Measurements from ENCODE around the gene NRF1.

The NRF1 gene

GRCh38 chr7:129742256-129742655 lies 130.7 kb downstream of the NRF1 start:
- no peak for DNase-seq

DNA sequence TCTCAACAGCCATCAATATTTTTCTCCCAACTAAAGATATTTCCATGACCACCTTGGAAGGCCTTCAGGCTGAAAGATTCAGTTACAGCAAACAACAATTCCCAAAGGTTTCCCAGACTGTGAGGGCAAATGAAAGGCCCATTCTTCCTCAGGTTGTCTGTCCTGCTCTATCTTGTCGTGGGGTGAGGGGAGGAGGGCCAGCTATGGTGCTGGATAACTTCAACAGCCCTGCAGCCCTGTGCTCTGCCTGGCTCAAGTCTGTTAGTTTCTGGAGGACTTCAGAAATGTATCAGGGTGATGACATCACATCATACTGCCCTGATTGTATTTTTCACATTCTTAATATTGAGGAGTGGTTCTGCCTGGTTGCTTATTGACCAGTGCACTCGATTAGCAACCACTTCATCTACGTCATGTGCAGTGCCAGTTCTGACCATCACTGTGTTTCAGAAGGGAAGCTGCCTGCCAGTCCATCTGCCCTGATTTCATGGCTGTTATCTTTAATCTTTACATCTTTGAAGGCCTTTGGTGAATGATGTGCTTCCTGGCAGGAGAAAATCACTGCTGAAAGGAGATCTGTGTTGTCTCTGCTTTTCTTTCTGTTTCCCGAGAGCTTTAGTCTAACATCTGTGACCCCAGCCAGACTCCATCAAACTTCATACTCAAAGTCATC lies 135.5 kb downstream of the NRF1 start:
- no peak for DNase-seq

DNA sequence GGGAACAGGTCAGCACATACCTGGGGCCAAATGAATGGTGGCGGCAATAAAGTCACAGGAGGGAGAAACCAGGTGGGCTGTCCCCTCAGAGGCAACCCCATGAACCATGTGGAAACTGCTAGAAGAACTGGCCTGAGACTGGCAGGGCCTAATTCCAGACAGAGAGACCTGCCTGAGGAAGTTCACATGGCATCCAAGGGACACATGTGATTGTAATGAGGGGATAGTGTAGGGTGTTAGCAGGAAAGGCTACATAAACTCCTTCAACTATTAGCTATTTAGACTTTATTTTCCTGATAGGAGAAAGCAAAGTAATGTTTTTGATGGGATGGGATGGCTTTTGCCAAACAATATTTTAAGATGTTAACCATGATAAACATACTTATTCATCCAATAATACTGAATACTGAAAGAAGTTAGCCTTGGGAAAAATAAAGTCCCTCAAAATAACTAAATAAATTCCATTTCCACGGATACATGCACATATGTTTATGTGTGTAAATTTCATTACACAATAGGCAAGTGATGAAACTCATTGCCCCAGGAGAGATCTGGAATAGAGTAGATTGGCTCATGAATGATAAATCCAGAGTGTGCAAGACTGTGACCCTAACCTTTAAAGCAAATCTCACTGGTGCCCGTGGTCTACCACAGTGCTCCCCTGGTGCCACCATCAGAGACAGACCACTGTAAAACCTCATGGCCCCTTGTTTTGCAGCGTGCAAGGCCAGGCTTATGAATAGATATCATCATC lies 137.0 kb downstream of the NRF1 start:
- DNase-seq, result no peak

DNA sequence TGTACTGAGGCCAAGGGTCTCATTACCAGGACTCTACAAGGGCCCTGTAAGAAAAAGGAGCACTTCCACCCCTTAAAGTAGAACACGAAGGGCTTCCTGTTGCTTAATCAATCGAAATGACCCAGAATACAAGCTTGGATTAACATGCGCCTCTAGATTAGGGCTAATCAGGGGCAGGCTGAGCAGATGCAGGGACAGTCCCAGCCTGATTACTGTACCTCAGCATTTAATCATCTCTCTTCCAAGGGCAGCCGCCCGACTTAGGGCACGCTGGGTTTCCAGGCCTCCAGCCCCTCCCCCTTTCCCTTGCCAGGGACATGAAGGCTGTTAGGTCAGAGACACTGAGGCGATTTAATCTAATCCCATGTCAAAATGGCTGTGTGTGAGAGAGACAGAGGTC lies 138.6 kb downstream of the NRF1 start:
- no peak for DNase-seq

- no peak for DNase-seq
Observed at GRCh38 chr7:129750501-129750900, 139.0 kb downstream of the NRF1 start.

DNA sequence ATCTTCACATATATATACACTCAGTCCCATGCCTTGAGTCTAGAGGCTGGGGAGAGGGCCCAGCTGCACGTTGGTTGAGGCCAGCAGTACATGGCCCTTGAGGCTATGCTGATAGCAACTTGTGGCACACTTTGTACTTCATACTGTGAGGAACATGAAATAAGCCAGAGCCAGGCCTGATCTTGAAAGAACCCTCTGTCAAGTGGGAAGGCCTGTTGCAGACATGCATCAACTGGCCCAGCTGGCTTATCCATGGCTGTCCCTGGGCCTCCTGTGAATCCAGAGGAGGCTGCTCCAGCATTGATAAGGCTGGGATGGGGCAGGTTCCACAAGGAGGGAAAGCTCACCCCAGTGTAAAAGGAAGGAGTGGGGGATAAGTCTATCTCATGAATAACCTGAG lies 140.4 kb downstream of the NRF1 start:
- no peak for DNase-seq

GRCh38 chr7:129752760-129753159 lies 141.2 kb downstream of the NRF1 start:
- DNase-seq, result no peak

- no peak for DNase-seq
Observed at GRCh38 chr7:129754406-129754805, 142.9 kb downstream of the NRF1 start.

- DNase-seq, result no peak
Observed at GRCh38 chr7:129757991-129758390, 146.5 kb downstream of the NRF1 start.

- no peak for DNase-seq
Observed at GRCh38 chr7:129762387-129762969, 151.0 kb downstream of the NRF1 start.

DNA sequence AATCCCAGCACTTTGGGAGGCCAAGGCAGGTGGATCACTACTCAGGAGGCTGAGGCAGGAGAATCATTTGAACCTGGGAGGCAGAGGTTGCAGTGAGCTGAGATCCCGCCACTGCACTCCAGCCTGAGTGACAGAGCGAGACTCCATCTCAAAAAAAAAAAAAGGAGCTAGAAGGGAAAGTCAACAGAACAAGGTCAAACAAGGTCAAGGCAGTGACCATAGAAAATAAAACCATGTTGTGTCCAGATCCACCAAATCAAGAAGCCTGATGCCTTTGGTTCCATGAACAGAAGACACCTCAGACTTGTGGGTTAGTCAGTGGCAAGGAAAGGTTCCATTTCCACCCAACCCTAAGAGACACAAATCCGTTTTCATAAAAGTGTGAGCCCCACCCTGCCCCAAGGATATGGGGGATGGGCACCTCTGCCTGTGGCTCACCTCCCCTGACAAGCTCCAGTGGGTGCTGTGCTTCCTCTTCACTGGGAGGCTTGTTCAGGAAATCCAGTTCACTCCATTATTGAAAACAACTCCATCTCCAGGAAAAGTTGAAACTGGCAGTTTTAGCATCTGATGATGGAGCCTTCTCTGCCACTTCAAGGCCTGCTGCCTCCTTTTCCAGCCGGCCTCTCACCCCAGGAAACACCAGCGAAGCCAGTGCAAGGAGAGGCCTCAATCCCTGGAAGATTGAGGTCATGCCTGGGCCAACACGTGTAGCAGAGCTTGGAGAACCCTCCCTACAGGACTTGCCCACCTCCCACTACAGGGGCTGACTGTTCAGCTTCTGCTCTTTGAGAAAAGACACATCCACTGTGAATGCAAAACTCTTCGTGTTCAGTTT lies 152.9 kb downstream of the NRF1 start:
- no peak for DNase-seq

GRCh38 chr7:129765352-129765751 lies 153.8 kb downstream of the NRF1 start:
- no peak for DNase-seq

DNA sequence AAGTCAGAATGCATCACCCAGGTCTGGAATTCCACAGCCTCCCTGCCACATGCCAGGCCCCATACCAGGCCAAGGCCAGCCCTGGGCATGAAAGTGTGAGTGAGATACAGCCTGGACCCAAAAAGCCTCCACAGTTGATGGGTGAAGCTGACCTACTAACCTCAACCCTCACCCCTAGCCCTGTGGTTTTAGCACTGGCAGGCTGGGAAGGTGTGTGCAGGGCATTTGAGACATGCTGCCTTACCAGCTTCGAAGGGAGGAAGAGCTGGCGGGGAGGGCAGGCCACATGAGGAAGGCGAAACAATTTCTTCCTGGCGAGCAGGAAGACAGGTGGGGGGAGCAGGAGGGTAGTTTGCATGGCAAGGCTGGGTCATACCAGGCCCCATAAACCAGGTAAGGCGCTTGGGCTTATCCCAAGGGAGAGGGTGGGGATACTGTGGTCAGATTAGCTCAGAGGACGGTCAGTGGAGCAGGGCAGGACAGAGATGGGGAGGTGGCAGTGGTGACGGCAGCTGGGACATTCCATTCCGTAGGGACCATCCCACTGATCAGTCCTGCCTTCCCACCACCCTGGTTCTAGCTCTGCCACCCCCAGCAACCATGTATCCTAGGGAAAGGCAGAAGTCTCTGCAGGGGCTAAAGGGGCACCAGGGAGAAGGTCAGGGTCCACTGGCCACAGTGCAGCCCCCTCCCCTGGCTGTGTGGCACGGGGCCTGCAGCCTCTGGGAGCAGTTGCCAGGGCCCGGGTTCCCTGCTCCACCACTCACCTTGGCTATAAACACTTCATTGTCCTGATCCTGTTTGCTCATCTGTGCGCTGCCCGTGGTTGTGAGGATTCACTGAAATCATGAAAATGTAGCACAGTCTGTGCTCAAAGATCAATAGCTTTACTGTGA lies 155.8 kb downstream of the NRF1 start:
- DNase-seq, result no peak

DNA sequence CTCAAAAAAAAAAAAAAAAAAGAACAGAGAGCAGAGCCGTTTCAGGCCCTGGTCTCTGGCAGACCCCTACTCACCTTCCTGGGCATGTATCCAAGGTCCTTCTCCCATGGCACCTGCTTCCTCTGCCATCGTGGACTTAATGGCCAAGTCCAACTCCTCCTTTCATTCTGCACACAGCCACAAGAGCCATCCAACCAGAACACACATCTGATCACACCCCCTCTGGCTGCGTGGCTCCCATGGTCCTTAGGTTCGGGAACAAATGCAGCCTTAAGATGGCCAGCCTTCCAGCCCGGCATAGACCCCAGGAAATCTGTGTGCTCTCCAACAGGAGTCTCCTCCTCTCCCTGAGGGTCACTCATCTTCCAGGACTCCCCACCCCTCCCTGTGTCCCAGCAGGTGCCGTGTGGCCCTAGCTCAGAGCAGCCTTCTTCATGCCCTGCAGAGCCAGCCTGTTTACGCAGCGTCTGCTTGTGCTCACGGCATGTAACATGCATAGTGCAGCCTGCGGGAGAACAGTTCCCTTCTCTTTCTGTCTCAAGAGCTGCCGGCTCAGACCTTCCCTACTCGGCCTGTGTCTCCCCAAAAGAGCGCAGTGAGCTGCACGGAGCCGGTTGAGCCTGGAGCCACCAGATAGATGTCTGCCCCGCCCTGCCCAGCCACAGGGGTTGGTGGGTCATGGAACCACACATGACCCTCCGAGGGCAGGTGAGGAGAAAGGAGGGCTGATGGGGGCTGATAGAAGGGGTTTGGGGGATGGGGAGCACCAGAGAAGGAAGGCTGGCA lies 157.3 kb downstream of the NRF1 start:
- DNase-seq, result no peak

GRCh38 chr7:129769400-129769774 lies 157.9 kb downstream of the NRF1 start:
- DNase-seq, result no peak

GRCh38 chr7:129769866-129770808 lies 158.6 kb downstream of the NRF1 start:
- DNase-seq, result no peak

- DNase-seq, result no peak
Observed at GRCh38 chr7:129771201-129771927, 159.8 kb downstream of the NRF1 start.

DNA sequence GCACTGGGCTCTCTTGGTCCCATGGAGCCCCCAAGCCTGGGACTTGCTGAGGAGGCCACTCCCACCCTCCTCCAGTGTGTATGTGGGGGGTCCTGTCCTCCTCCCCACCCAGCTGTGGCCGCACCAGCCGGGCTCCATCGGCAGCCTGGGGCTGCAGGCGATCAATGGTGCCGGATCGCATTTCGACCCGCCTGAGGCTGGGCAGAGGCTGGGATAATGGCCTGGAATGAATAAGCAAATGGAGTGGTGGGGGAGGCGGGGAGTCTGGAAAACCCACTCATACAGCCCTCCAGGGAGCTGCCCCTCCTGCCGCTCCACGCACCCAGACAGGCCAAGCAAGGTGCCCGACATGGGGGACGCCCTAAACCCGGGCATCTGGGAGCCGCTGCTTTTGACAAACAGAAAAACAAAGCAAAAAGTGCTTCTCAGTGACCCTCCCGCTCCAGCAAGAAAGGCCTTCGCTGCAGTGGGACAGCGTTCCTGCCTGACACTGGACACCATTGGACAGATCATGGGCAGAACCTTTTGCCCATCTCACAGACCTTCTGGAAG lies 160.5 kb downstream of the NRF1 start:
- DNase-seq, result no peak

- DNase-seq, result no peak
Observed at GRCh38 chr7:129772646-129773280, 161.2 kb downstream of the NRF1 start.

Measured in amniotic stem cell (primary cell).